Esophagus muscularis mucosa (tissue), 4 donors: ENCODE data around the gene LHX4. TPM values are rescaled to one million over a fixed set of nuclear protein-coding genes. Genes with fewer than 3 reads are reported as not detected.

ENCODE experiments used
- DNase-seq: peaks from one replicate; pipeline ENCODE4 v3.0.0-alpha.2; 2017; ENCODE audit errors: extremely low spot score
- H3K27ac ChIP-seq, 4 donors: fragments of 200-600 bp; sonication (generic); replicated peaks in 1 of 4; 1 replicate in 3 of 4; 2 replicates in 1 of 4; pipeline ENCODE4 v1.5.1; 2016 to 2019; ENCODE audit warnings: mild to moderate bottlenecking in 1 of 4
- H3K27me3 ChIP-seq, 4 donors: fragments of 200-600 bp; sonication (generic); one replicate each; pipeline versions ENCODE4 v1.5.1 to v1.6.0; 2016 to 2019
- H3K36me3 ChIP-seq, 4 donors: fragments of 200-600 bp; sonication (generic); one replicate each; pipeline ENCODE4 v1.5.1; 2016 to 2019
- H3K4me1 ChIP-seq, 4 donors: fragments of 200-600 bp; sonication (generic); one replicate each; pipeline ENCODE4 v1.5.1; 2016 to 2019
- H3K4me3 ChIP-seq, 4 donors: fragments of 200-600 bp; sonication (generic); 1 replicate in 2 of 4; 2 replicates in 2 of 4; pipeline ENCODE4 v1.5.1; 2016 to 2019; ENCODE audit warnings: mild to moderate bottlenecking in 4 of 4, moderate library complexity in 1 of 4
- H3K9me3 ChIP-seq, 4 donors: fragments of 200-600 bp; sonication (generic); 1 replicate in 3 of 4; 2 replicates in 1 of 4; pipeline ENCODE4 v1.5.1; 2016 to 2019
- EP300 ChIP-seq: sonication (generic); formaldehyde crosslinking; IDR thresholded peaks from one replicate; pipeline ENCODE4 v1.6.1; 2017; ENCODE audit warnings: antibody characterized with exemption
- POLR2A ChIP-seq: fragments of 450-650 bp; IDR thresholded peaks from one replicate; pipeline ENCODE4 v1.6.1; 2017; ENCODE audit warnings: antibody characterized with exemption, moderate library complexity, mild to moderate bottlenecking, low read depth
- POLR2AphosphoS5 ChIP-seq, 2 donors: sonication (generic); formaldehyde crosslinking; IDR thresholded peaks; one replicate each; pipeline ENCODE4 v1.6.1; 2017; ENCODE audit warnings: antibody characterized with exemption in 2 of 2
- WGBS: methylation state at CpG from one replicate; pipeline ENCODE4 v1.1.5; 2018; 5-methylcytosine and 5-hydroxymethylcytosine counted together
- intact Hi-C: fragments of 100-400 bp; cut with DNase I; formaldehyde crosslinking; loops from one replicate; pipeline ENCODE4 v1.15.1; 2023
- total RNA-seq, 4 donors: library from RNA; depleted of rRNA; stranded (reverse); fragments of >200 nt; gene quantifications; one replicate each; pipeline versions ENCODE4 v1.1.0 to v1.2.1, GENCODE V29; 2016
- TF ChIP-seq, protein P1 (sequence below), 3 experiments: fragments of 200-600 bp in 2 of 3; fragments of 450-650 bp in 1 of 3; sonication (generic) in 2 of 3; IDR thresholded peaks; one replicate each; pipeline ENCODE4 v1.5.1; 2017 to 2019; ENCODE audit warnings: antibody characterized with exemption in 3 of 3, mild to moderate bottlenecking in 2 of 3, moderate library complexity in 1 of 3

LHX4 gene
- total RNA-seq, 4 donors from 2014 or later = not detected

DNA sequence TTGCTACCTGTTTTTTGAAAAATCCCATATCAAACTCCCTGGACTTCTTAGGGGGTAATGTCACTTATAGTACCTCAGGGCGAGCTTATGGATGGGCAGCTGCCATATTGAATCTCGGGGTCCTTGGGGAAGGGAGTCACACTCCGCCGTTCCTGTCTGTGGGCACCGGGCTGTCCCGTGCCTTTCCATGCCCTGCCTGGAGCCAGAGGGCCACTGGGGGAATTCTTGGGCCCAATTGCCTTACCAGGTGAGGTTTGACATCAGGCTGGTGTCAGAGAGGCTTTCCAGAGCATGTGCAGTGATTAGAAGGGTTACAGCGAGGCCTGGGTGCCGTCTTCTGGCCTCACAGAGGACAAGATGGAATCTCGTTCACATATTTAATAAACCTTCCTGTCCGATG, 46.6 kb upstream of the LHX4 start:
- H3K4me1 ChIP-seq = peaks cover 0 to 3% (median 0%) of the 10 kb centered on the region in 4 donors
- TF ChIP-seq EP300 (no peak), POLR2AphosphoS5 (IDR thresholded peaks at IDR 0.05) (no peak), POLR2A (no peak)
- TF ChIP-seq, protein P1, sequence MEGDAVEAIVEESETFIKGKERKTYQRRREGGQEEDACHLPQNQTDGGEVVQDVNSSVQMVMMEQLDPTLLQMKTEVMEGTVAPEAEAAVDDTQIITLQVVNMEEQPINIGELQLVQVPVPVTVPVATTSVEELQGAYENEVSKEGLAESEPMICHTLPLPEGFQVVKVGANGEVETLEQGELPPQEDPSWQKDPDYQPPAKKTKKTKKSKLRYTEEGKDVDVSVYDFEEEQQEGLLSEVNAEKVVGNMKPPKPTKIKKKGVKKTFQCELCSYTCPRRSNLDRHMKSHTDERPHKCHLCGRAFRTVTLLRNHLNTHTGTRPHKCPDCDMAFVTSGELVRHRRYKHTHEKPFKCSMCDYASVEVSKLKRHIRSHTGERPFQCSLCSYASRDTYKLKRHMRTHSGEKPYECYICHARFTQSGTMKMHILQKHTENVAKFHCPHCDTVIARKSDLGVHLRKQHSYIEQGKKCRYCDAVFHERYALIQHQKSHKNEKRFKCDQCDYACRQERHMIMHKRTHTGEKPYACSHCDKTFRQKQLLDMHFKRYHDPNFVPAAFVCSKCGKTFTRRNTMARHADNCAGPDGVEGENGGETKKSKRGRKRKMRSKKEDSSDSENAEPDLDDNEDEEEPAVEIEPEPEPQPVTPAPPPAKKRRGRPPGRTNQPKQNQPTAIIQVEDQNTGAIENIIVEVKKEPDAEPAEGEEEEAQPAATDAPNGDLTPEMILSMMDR (IDR thresholded peaks at IDR 0.05) = no peak
- DNase-seq = no peak
- no peak overlapping the region for H3K4me3 ChIP-seq
- WGBS = 90% methylated on average over 10 of the region's 10 CpGs
- H3K27ac ChIP-seq = no peak overlapping the region
- no peaks in the 10 kb centered on the region for H3K27me3 ChIP-seq
- peaks cover 46 to 85% (median 66%) of the 10 kb centered on the region in 4 donors for H3K36me3 ChIP-seq
- intact Hi-C loops = no loop called here
- no peaks in the 10 kb centered on the region for H3K9me3 ChIP-seq

DNA sequence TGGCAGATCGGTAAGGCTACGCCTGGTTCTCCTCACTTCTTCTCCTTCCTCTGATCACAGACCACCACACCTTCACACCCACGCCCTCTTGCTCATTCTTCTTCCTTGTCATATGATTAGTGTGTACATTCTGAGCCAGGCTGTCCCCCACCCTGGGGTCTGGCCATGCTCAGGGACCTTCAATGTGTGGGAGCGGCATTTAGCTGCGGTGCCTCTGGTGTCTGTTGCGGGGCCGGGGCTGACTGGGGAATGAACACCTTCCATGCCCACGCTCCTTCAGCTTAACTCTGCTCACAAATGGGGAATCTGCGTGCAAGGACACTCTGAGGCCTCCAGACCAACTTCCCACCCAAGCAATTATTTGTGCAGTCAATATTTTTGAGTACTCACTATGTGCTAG, 46.0 kb upstream of the LHX4 start:
- Histone ChIP-seq H3K4me3 (no peak overlapping the region), H3K36me3 (peaks cover 46 to 91% (median 72%) of the 10 kb centered on the region in 4 donors), H3K9me3 (no peaks in the 10 kb centered on the region), H3K27me3 (no peaks in the 10 kb centered on the region), H3K4me1 (no peaks in the 10 kb centered on the region), H3K27ac (no peak overlapping the region)
- DNase-seq = no peak
- TF ChIP-seq, protein P1 (IDR thresholded peaks at IDR 0.05) = no peak
- TF ChIP-seq POLR2AphosphoS5 (IDR thresholded peaks at IDR 0.05) (no peak), EP300 (no peak), POLR2A (no peak)
- 84% methylated on average over 6 of the region's 9 CpGs for WGBS
- intact Hi-C loops = no loop called here

DNA sequence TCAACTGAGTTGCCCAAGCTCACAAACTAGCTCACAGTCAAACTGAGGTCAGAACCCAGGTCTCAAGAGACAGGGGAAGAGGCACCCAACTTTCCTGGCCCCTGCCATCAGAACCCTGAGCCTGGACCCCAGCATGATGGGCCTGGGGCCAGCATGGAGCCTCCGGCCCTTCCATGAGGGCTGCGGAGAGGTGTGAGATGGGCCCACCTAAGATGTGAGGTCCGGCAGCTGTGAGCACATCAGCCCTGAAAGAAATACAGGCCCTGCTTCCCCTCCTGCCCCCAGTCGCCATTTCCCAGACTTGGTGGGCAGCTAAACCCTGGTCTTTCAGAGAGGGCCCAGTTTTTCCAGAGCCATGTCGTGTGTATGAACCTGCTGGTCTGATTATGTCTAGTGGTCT, 44.8 kb upstream of the LHX4 start:
- Histone ChIP-seq H3K9me3 (no peaks in the 10 kb centered on the region), H3K36me3 (peaks cover 49 to 92% (median 82%) of the 10 kb centered on the region in 4 donors), H3K27me3 (no peaks in the 10 kb centered on the region), H3K27ac (no peak overlapping the region), H3K4me1 (no peaks in the 10 kb centered on the region), H3K4me3 (no peak overlapping the region)
- TF ChIP-seq, protein P1 (IDR thresholded peaks at IDR 0.05) = no peak
- TF ChIP-seq POLR2AphosphoS5 (IDR thresholded peaks at IDR 0.05) = no peak
- no peak for TF ChIP-seq EP300
- TF ChIP-seq POLR2A = no peak
- no peak for DNase-seq
- 91% methylated on average over 3 of the region's 5 CpGs for WGBS
- intact Hi-C loops = loop anchor here (5.0 kb wide), 1 partner anchor 292 kb away; no protein-coding TSS in a partner anchor

DNA sequence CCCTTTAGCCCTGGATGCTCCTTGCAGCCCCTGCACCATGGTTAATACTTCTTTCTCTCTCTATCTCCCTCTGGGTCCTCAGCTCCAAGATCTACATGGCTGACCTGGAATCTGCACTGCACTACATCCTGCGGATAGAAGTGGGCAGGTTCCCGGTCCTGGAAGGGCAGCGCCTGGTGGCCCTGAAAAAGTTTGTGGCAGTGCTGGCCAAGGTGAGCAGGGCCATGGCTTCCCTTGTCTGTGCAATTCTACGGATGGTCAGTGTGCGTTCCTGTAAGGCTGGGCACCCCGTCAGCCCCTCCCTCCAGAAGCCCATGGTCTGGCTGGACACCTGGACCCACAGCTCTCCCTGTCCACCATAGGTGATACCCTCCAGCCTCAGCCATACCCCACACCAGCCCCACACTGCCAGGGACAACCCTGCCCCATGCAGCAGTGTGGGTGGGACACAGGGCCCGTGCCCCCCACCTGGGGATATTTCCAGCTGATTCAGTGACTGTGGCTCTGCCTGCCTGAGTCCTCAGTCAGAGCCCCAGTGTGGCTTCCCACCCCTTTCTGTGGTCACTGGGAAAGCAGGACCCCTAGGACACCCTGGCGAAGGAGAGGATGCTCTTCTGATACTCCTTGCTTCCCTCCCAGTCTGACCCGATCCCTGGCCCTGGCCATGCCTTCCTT, 44.0 kb upstream of the LHX4 start:
- Histone ChIP-seq H3K4me3 (no peak overlapping the region), H3K36me3 (peaks cover 53 to 100% (median 90%) of the 10 kb centered on the region in 4 donors), H3K27ac (no peak overlapping the region), H3K4me1 (no peaks in the 10 kb centered on the region), H3K27me3 (no peaks in the 10 kb centered on the region), H3K9me3 (no peaks in the 10 kb centered on the region)
- intact Hi-C loops = loop anchor here (5.0 kb wide), 1 partner anchor 291 kb away; no protein-coding TSS in a partner anchor
- DNase-seq = no peak
- no peak for TF ChIP-seq EP300
- no peak for TF ChIP-seq POLR2A
- TF ChIP-seq, protein P1 (IDR thresholded peaks at IDR 0.05) = no peak
- TF ChIP-seq POLR2AphosphoS5 (IDR thresholded peaks at IDR 0.05) = no peak
- 92% methylated on average over 8 of the region's 9 CpGs for WGBS
